Mucosa of rectum (tissue), 2 donors: ENCODE measurements around the gene ZC3H18.

Experiments
- H3K27ac ChIP-seq, 2 donors: one replicate each; pipeline ENCODE4 v1.7.0; 2013; ENCODE audit warnings: inconsistent platforms in 2 of 2, low read depth in 2 of 2, low read length in 2 of 2
- H3K27me3 ChIP-seq, 2 donors: one replicate each; pipeline ENCODE4 v1.7.0; 2013; ENCODE audit warnings: low read length in 2 of 2; ENCODE audit not compliant: control insufficient read depth in 2 of 2, insufficient read depth in 2 of 2
- H3K36me3 ChIP-seq, 2 donors: one replicate each; pipeline ENCODE4 v1.7.0; 2013; ENCODE audit warnings: low read length in 2 of 2; ENCODE audit not compliant: control insufficient read depth in 2 of 2, insufficient read depth in 2 of 2
- H3K4me1 ChIP-seq, 2 donors: one replicate each; pipeline ENCODE4 v1.7.0; 2013; ENCODE audit warnings: low read length in 2 of 2, mild to moderate bottlenecking in 1 of 2; ENCODE audit not compliant: control insufficient read depth in 2 of 2, insufficient read depth in 2 of 2
- H3K4me3 ChIP-seq, 2 donors: one replicate each; pipeline ENCODE4 v1.7.0; 2013; ENCODE audit warnings: low read length in 2 of 2
- H3K9ac ChIP-seq, 2 donors: one replicate each; pipeline ENCODE4 v1.7.0; 2013; ENCODE audit warnings: low read length in 2 of 2, low read depth in 1 of 2, mild to moderate bottlenecking in 1 of 2
- H3K9me3 ChIP-seq, 2 donors: one replicate each; pipeline ENCODE4 v1.7.0; 2013; ENCODE audit warnings: low read length in 2 of 2; ENCODE audit not compliant: control insufficient read depth in 2 of 2
- donor health status: healthy.
- donor health status: Normal muscosa, but diverticular disease.

The ZC3H18 gene

GRCh38 chr16:88550246-88550661 is 19.9 kb upstream of the ZC3H18 start:
- no peaks in the 10 kb centered on the region for H3K36me3 ChIP-seq
- H3K27ac ChIP-seq: no peak overlapping the region
- H3K9me3 ChIP-seq: no peaks in the 10 kb centered on the region
- H3K4me1 ChIP-seq: peaks cover 2 to 3% of the 10 kb centered on the region in 2 donors
- peak overlapping the region in 1 of 2 donors; percentile 9 for H3K4me3 ChIP-seq
- no peak overlapping the region for H3K9ac ChIP-seq
- peaks cover 4 to 14% of the 10 kb centered on the region in 2 donors for H3K27me3 ChIP-seq

- Histone ChIP-seq H3K4me3 (no peak overlapping the region), H3K27ac (peak overlapping the region in 1 of 2 donors; percentile 48)
These were observed 18.0 kb upstream of the ZC3H18 start for GRCh38 chr16:88552166-88552565.

GRCh38 chr16:88552815-88553214 is 17.4 kb upstream of the ZC3H18 start:
- Histone ChIP-seq H3K9me3 (no peaks in the 10 kb centered on the region), H3K9ac (no peak overlapping the region), H3K27ac (peak overlapping the region in 1 of 2 donors; percentile 48), H3K4me1 (peaks cover 2 to 3% of the 10 kb centered on the region in 2 donors), H3K36me3 (no peaks in the 10 kb centered on the region), H3K27me3 (peaks cover 0 to 5% of the 10 kb centered on the region in 2 donors), H3K4me3 (no peak overlapping the region)

More at GRCh38 chr16:88552166-88552565, 18.0 kb upstream of the ZC3H18 start:
- Histone ChIP-seq H3K4me1 (peaks cover 2 to 3% of the 10 kb centered on the region in 2 donors), H3K36me3 (no peaks in the 10 kb centered on the region), H3K27me3 (peaks cover 0 to 5% of the 10 kb centered on the region in 2 donors), H3K9ac (no peak overlapping the region), H3K9me3 (no peaks in the 10 kb centered on the region)

GRCh38 chr16:88553739-88554138 is 16.5 kb upstream of the ZC3H18 start:
- H3K36me3 ChIP-seq: no peaks in the 10 kb centered on the region
- H3K27me3 ChIP-seq: no peaks in the 10 kb centered on the region
- peaks cover 4 to 6% of the 10 kb centered on the region in 2 donors for H3K4me1 ChIP-seq
- no peaks in the 10 kb centered on the region for H3K9me3 ChIP-seq
- no peak overlapping the region for H3K9ac ChIP-seq
- H3K27ac ChIP-seq: no peak overlapping the region
- H3K4me3 ChIP-seq: no peak overlapping the region

- Histone ChIP-seq H3K9ac (no peak overlapping the region), H3K4me3 (no peak overlapping the region), H3K9me3 (no peaks in the 10 kb centered on the region), H3K27ac (no peak overlapping the region), H3K4me1 (peaks cover 6 to 9% of the 10 kb centered on the region in 2 donors), H3K36me3 (no peaks in the 10 kb centered on the region), H3K27me3 (no peaks in the 10 kb centered on the region)
These were observed 15.4 kb upstream of the ZC3H18 start for GRCh38 chr16:88554711-88555264.

GRCh38 chr16:88556294-88556988 is 13.8 kb upstream of the ZC3H18 start:
- Histone ChIP-seq H3K9ac (no peak overlapping the region), H3K4me1 (peaks cover 4 to 9% of the 10 kb centered on the region in 2 donors), H3K27ac (no peak overlapping the region), H3K36me3 (no peaks in the 10 kb centered on the region), H3K27me3 (no peaks in the 10 kb centered on the region), H3K9me3 (no peaks in the 10 kb centered on the region), H3K4me3 (no peak overlapping the region)

- Histone ChIP-seq H3K9ac (no peak overlapping the region), H3K27me3 (no peaks in the 10 kb centered on the region), H3K4me1 (peaks cover 6 to 7% of the 10 kb centered on the region in 2 donors), H3K27ac (no peak overlapping the region), H3K36me3 (no peaks in the 10 kb centered on the region), H3K9me3 (no peaks in the 10 kb centered on the region), H3K4me3 (peak overlapping the region in 1 of 2 donors; percentile 13)
These were observed 11.5 kb upstream of the ZC3H18 start for GRCh38 chr16:88558457-88559442.

GRCh38 chr16:88560714-88561484 is 9.3 kb upstream of the ZC3H18 start:
- Histone ChIP-seq H3K27ac (no peak overlapping the region), H3K9me3 (no peaks in the 10 kb centered on the region), H3K4me3 (no peak overlapping the region), H3K9ac (no peak overlapping the region), H3K27me3 (no peaks in the 10 kb centered on the region), H3K4me1 (peaks cover 6 to 7% of the 10 kb centered on the region in 2 donors), H3K36me3 (no peaks in the 10 kb centered on the region)

- peaks cover 6 to 7% of the 10 kb centered on the region in 2 donors for H3K4me1 ChIP-seq
- no peaks in the 10 kb centered on the region for H3K36me3 ChIP-seq
- peak overlapping the region; percentile 13 to 38 for H3K4me3 ChIP-seq
- no peaks in the 10 kb centered on the region for H3K27me3 ChIP-seq
- no peak overlapping the region for H3K27ac ChIP-seq
- H3K9ac ChIP-seq: no peak overlapping the region
- H3K9me3 ChIP-seq: no peaks in the 10 kb centered on the region
These were observed 8.5 kb upstream of the ZC3H18 start for GRCh38 chr16:88561485-88562359.
